Measurements from ENCODE around the gene THOP1. TPM values are rescaled to one million over a fixed set of nuclear protein-coding genes. Genes with fewer than 3 reads are reported as not detected.

The THOP1 gene
- total RNA-seq, 1 experiment from 2014 or later = 74.8 TPM

DNA sequence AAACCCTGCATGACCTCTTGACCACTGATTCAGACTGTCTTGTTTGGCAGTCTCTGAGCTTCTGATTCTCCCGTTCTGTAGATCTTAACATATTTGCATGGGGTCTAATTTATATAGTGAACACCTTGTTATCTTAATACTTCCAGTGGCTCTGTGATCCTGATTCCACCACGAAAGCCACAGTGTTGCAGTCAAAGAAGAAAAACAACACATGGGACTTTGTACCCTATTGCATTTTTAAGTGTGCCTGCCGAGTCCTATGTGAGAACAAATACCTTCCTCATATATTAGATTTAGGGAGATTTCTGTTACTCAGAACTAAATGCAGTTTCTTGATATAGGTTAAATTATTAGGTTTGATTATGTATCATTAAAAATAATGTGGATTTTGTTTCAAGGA lies 69.5 kb downstream of the THOP1 start:
- no peak for DNase-seq (ENCODE audit: low spot score)

DNA sequence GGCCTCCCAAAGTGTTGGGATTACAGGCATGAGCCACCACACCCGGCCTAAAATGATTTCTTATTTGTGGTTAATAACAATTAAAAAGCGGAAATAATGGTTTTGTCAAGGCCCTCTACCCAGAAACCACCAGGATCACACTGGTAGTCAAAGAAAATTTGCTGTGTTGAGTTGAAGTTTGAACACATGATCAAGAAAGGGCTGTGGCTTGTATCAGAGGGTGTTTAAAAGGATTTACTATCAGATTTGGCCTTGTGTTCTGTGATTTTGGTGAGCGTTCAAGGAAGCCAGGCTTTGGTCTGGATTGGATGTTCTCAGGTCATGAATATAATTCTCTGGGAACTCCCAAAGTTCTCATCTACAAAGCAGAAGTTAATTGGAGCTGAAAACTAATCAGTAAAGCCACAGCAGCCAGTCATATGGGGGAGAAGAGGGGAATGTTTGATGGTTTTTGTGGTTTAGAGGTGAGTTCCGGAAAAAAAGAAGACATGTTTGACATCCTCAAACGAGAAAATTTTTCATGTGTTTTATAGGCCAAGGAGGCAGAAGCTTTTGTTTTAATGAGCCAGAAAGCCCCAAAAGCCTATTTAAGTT lies 71.3 kb downstream of the THOP1 start:
- no peak for DNase-seq (ENCODE audit: low spot score)

DNA sequence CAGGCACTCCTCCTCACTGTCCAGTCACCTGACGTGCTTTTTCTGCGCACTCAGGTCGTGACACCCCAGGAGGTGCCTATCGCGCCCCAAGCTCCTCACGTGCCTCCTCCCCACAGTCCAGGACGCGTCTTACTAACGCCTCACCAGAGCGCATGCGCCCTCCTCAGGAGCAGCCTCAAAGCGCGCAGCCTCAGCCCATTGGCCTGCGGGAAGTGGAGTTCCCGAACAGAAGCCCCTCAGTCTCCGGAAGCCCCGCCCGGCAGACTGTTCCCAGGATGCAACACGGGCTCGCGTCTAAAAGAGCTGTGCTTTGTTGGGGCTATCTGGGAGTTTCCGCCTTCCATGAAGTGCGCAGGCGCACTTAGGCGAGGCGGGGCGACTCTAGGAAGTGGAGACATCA lies 73.6 kb downstream of the THOP1 start:
- DNase-seq (ENCODE audit: low spot score) = no peak

GRCh38 chr19:2863816-2864215 lies 78.5 kb downstream of the THOP1 start:
- no peak for DNase-seq (ENCODE audit: low spot score)

Other genes starting within 250 kb of the THOP1 start
- 0.60 and 0.75 TPM in 2 replicates for gene GNG7, start 82.8 kb upstream of the THOP1 start, total RNA-seq (2014; rRNA removed; shearing (Covaris generic))
- 1.1 and 1.3 TPM in 2 replicates for gene DIRAS1, start 64.1 kb upstream of the THOP1 start, total RNA-seq (2014; rRNA removed; shearing (Covaris generic))
- 26.0 and 42.3 TPM in 2 replicates for gene SLC39A3, start 45.5 kb upstream of the THOP1 start, total RNA-seq (2014; rRNA removed; shearing (Covaris generic))
- 47.0 and 53.4 TPM in 2 replicates for gene SGTA, start 2.2 kb upstream of the THOP1 start, total RNA-seq (2014; rRNA removed; shearing (Covaris generic))
- gene ZNF554, start 34.4 kb downstream of the THOP1 start, total RNA-seq (2014; rRNA removed; shearing (Covaris generic)) = 1.5 and 1.8 TPM in 2 replicates
- gene ZNF555, start 56.0 kb downstream of the THOP1 start, total RNA-seq (2014; rRNA removed; shearing (Covaris generic)) = 3.0 and 4.8 TPM in 2 replicates
- not detected in 2 replicates for gene ZNF556, start 81.8 kb downstream of the THOP1 start, total RNA-seq (2014; rRNA removed; shearing (Covaris generic))
- gene ZNF57, start 115.4 kb downstream of the THOP1 start, total RNA-seq (2014; rRNA removed; shearing (Covaris generic)) = 3.4 and 7.3 TPM in 2 replicates
- 3.7 and 4.0 TPM in 2 replicates for gene ZNF77, start 159.5 kb downstream of the THOP1 start, total RNA-seq (2014; rRNA removed; shearing (Covaris generic))
- 1.5 and 2.7 TPM in 2 replicates for gene TLE6, start 192.1 kb downstream of the THOP1 start, total RNA-seq (2014; rRNA removed; shearing (Covaris generic))
- gene TLE2, start 243.8 kb downstream of the THOP1 start, total RNA-seq (2014; rRNA removed; shearing (Covaris generic)) = 3.0 and 3.5 TPM in 2 replicates